ENCODE results near the gene ZP2. TPM values are rescaled to one million over a fixed set of nuclear protein-coding genes. Genes with fewer than 3 reads are reported as not detected.
"Not testable (repeated sequence)": the region's sequence is repeated elsewhere in the genome, so short reads cannot be mapped to it uniquely, and the experiment has no call there.

The ZP2 gene
- total RNA-seq = not detected in 2 replicates

DNA sequence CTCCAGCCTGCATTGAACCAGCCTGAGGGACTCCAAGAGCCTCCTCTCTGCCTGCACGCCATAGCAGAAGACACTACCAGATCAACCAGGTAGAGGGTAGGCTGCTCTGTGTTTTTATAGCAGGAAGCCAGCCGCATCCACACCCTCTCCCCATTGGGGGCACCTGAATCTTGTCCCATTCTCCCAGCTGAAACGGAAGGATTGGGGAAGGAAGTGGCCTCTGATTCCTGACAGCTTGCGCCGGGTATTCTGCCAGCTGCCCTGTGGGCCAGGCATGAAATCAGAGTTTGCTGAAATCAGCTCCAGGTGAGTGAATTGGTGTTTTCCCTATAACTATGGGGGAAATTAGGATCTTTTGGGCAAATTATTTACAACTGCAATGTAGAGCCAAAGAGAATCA, at the start of gene ZP2:
Gene ZP2, minus strand, starts transcription at position 89 of the 400 bp plus-strand sequence. Its CDS starts 27 bp downstream, at position 62.
- ChIA-PET CTCF (no interaction called here), POLR2A (no interaction called here)
- no peak for TF ChIP-seq CTCF (IDR thresholded peaks at IDR 0.05)
- intact Hi-C loops (cut with micrococcal nuclease) = no loop called here
- H3K4me1 Mint-ChIP-seq = no peaks in the 10 kb centered on the region
- DNase-seq = no peak
- ATAC-seq (ENCODE audit: low read depth) = no peak
- H3K27ac Mint-ChIP-seq = no peak within 1 kb of the TSS
- no peak within 1 kb of the TSS for H3K4me3 Mint-ChIP-seq
- H3K36me3 Mint-ChIP-seq (ENCODE audit: low read depth) = no peaks in the 10 kb centered on the region
- no peaks in the 10 kb centered on the region for H3K9me3 Mint-ChIP-seq
- H3K27me3 Mint-ChIP-seq = peaks cover 21% of the 10 kb centered on the region

DNA sequence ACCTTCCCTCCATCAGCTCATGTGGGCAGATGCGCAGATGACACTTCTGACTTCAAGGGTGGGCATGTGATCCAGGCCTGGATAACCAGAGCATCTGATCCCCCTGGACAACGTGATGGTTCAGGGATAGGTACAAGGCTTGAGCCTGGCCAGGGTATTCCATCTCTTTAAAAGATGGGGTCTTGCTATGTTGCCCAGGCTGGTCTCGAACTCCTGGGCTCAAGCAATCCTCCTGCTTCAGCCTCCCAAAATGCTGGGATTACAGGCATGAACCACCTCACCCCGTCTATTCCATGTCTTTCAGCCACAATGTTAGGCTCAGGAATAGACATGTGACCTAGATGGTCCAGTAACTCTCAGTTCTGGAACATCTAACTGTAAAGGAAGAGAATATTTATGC, 45.9 kb upstream of the ZP2 start:
- Mint-ChIP-seq H3K27me3 (peaks cover 21% of the 10 kb centered on the region), H3K36me3 (ENCODE audit: low read depth) (no peaks in the 10 kb centered on the region), H3K27ac (no peak overlapping the region), H3K4me3 (no peak overlapping the region), H3K9me3 (no peaks in the 10 kb centered on the region), H3K4me1 (no peaks in the 10 kb centered on the region)
- ATAC-seq (ENCODE audit: low read depth) (no peak), DNase-seq (no peak)
- CTCF ChIA-PET = interaction anchor here (1.2 kb wide), 1 partner anchor 15 kb away, joined by 3 read pairs; no protein-coding TSS in a partner anchor
- POLR2A ChIA-PET = no interaction called here
- intact Hi-C loops (cut with micrococcal nuclease) = no loop called here
- no peak for TF ChIP-seq CTCF (IDR thresholded peaks at IDR 0.05)

DNA sequence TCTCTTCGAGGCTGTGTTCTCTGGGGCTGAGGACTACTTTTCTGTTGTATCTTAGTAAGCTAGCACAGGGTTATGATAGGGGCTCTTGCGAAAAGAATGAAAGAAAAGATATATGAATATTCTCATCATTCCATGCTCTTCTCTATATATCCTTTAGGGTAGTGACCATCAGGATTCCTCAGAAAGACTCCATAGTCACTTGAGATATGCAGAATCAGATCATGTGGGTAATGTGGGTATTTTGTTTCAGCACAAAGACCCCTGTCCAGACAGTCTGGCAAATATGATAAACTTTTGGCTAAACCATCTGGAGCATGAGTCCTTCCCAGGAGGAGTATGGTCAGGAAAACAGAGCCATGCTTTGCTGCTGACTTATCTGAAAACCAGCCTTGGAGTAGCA, 45.3 kb upstream of the ZP2 start:
- intact Hi-C loops (cut with micrococcal nuclease) = no loop called here
- H3K4me3 Mint-ChIP-seq = no peak overlapping the region
- no peaks in the 10 kb centered on the region for H3K36me3 Mint-ChIP-seq (ENCODE audit: low read depth)
- ATAC-seq (ENCODE audit: low read depth) = no peak
- ChIA-PET CTCF (no interaction called here), POLR2A (no interaction called here)
- no peak overlapping the region for H3K27ac Mint-ChIP-seq
- no peak for TF ChIP-seq CTCF (IDR thresholded peaks at IDR 0.05)
- no peaks in the 10 kb centered on the region for H3K4me1 Mint-ChIP-seq
- no peak for DNase-seq
- peaks cover 21% of the 10 kb centered on the region for H3K27me3 Mint-ChIP-seq
- H3K9me3 Mint-ChIP-seq = no peaks in the 10 kb centered on the region

DNA sequence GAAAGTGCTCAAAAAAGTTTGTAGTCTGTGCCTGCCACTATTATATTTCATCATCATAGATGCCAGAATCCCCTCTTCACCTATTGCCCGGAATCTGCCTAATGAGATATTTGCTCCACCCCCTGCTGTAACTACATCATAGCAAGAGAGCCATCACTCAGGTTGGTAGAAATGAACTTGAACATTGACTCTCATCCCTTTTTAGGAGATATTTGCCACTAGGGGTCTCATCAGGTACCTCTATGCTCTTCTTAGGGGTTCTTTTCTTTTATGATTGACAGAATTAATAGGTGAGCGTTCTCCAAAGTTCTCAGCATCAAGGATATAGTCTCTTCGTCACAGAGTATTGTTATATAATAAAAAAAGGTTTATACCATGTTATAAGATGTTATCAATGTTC, 42.1 kb upstream of the ZP2 start:
- no peak for ATAC-seq (ENCODE audit: low read depth)
- no peak for TF ChIP-seq CTCF (IDR thresholded peaks at IDR 0.05)
- Mint-ChIP-seq H3K36me3 (ENCODE audit: low read depth) (no peaks in the 10 kb centered on the region), H3K27me3 (peaks cover 21% of the 10 kb centered on the region), H3K9me3 (no peaks in the 10 kb centered on the region), H3K4me1 (peaks cover 14% of the 10 kb centered on the region), H3K27ac (no peak overlapping the region), H3K4me3 (no peak overlapping the region)
- POLR2A ChIA-PET = no interaction called here
- no peak for DNase-seq
- intact Hi-C loops (cut with micrococcal nuclease) = no loop called here
- CTCF ChIA-PET = no interaction called here

DNA sequence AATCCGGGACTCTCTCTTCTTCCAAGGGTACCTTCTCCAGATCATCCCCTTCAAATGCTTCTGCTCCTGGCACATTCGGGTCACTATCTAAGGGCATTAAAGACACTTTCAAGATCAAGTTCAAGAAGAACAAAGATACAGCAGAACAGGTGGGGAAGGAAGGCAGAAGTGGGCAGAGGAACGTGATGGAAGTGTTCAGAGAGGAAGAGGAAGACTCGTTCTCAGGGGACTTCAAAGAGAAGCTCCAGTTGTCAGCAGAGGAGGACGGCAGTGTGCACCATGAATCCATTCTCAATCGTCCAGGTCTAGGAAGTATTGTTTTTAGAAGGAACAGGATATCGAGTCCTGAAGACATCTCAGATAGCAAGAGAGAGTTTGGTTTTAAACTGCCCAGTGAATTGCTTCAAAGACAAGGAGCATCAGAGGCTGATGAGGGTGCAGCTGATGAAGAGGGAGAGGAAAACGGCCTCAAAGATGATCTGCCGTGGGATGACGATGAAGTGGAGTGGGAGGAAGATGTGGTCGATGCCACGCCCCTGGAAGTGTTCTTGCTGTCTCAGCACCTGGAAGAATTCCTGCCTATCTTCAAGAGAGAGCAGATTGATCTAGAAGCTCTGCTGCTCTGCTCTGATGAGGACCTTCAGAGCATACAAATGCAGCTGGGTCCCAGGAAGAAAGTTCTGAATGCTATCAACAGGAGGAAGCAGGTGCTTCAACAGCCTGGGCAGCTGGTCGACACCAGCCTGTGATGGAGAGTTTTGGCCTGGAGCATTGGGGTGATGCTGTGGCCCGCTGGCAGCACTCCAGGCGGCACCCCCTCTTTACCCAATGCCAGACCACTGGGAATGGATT, 38.9 kb upstream of the ZP2 start:
- POLR2A ChIA-PET = no interaction called here
- H3K4me3 Mint-ChIP-seq = no peak overlapping the region
- peaks cover 16% of the 10 kb centered on the region for H3K27me3 Mint-ChIP-seq
- DNase-seq = no peak
- no peaks in the 10 kb centered on the region for H3K9me3 Mint-ChIP-seq
- CTCF ChIA-PET = no interaction called here
- H3K4me1 Mint-ChIP-seq = peaks cover 14% of the 10 kb centered on the region
- no peak overlapping the region for H3K27ac Mint-ChIP-seq
- H3K36me3 Mint-ChIP-seq (ENCODE audit: low read depth) = no peaks in the 10 kb centered on the region
- TF ChIP-seq CTCF (IDR thresholded peaks at IDR 0.05) = no peak
- intact Hi-C loops (cut with micrococcal nuclease) = no loop called here
- no peak for ATAC-seq (ENCODE audit: low read depth)

DNA sequence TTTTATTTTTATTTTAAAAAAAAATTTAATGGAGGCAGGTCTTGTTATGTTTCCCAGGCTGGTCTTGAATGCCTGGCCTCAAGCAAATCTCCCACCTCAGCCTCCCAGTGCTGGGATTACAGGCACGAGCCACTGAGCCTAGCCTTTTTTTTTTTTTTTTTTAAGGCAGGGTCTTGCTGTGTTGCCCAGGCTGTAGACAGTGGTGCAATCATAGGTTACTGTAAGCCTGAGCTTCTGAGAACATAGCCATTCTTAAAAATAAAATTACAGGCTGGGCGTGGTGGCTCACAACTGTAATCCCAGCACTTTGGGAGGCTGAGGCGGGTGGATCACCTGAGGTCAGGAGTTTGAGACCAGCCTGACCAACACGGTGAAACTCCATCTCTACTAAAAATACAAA, 36.8 kb upstream of the ZP2 start:
- H3K4me3 Mint-ChIP-seq; CTCF ChIA-PET; ATAC-seq (ENCODE audit: low read depth); H3K36me3 Mint-ChIP-seq (ENCODE audit: low read depth); intact Hi-C loops (cut with micrococcal nuclease); H3K9me3 Mint-ChIP-seq; H3K27ac Mint-ChIP-seq; DNase-seq; POLR2A ChIA-PET: not testable (repeated sequence)
- peaks cover 15% of the 10 kb centered on the region for H3K27me3 Mint-ChIP-seq
- H3K4me1 Mint-ChIP-seq = peaks cover 14% of the 10 kb centered on the region
